ENCODE measurements around the gene DDX24. TPM values are rescaled to one million over a fixed set of nuclear protein-coding genes. Genes with fewer than 3 reads are reported as not detected.
A peak's percentile ranks its signal among the peaks of the same experiment; 100 is the strongest.

DDX24 gene
- total RNA-seq, 1 donor from 2014 or later: 161 TPM

DNA sequence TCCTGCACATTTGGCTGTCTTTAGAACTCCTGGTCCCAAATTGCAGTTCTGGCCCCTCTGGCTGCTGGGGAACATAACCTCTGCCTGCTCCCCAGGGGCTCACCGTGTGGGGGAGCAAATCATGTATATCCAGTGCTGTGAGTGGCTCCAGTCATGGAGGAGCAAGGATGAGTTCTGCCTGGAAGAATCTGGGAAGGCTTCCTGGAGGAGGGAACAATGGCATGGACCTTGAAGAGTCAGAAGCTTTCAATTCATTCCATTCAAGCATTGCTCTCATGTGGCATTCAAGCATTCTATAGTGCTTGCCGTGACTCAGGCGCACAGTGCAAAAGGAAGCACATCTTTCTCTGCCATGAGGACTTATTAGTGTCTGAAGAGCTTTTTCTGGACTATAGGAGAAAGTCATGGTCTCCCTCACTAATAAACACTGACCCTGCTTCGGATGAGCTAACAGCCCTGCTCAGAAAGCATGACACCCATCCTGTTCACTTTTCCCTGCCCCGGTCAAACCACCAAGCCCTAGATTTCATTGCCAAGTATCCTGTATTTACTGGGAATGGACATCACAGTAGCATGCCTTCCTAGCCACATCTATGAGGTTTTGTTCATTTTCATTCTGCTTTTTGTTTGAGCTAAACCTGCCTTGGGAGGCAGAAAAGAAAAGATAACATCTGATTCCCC is 33.0 kb upstream of the DDX24 start:
- DNase-seq (ENCODE audit: low read depth): peak; percentile 80

DNA sequence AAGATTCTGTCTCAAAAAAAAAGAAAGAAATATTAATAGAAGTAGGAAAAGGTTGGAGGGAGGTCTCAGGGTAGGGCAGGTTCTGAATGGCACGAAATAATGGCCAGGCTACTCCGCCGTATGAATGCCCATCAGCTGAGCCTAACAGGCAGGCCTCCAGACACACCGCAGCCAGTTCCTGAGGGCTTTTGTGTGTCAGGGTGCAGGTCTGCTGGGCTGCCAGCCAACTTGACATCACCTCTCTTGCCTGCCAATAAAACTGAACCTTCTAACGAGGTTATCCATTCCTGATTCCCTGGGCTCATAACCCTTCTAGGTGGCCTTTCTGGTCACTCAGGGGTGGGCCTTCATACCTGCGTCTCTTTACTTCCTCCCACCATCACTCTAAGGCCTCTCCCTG is 32.5 kb upstream of the DDX24 start:
- DNase-seq (ENCODE audit: low read depth): peak; percentile 66

DNA sequence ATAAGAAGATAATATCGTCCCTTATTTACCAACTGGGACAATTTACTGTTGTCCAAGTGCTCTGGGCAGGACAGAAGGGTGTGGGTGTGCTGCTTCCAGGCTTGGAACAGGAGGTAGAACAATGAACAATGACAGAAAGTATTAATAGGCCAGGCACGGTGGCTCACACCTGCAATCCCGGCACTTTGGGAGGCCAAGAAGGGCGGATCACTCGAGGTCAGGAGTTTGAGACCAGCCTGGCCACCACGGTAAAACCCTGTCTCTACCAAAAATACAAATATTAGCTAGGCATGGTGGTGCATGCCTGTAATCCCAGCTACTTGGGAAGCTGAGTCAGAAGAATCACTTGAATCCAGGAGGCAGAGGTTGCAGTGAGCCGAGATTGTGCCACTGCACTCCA is 32.1 kb upstream of the DDX24 start:
- DNase-seq (ENCODE audit: low read depth): no peak

DNA sequence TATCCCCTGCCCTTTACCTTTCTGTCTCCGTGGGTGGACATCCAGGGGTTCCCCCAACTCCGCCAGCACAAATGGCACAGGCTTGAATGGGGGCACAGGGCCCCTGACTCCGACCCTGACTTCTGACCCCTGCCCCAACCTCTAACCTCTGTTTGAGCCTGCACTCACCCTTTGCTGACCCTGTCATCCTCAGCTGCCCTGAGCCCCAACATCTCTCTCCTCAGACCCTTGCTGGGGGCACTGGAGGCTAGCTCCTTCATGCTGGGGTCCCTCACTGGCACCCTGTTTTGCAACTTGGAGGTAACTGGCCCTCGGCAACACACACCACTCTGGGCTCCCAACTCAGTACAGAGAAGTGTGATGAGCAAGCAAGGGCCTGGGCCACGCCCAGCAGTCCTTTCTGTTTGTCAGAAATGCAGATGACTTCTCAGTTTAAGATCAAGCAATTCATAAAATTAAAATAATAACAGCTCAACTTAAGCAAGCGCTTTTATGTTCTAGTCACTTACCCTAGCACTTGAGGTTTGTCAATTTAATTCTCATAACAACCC is 31.6 kb upstream of the DDX24 start:
- DNase-seq (ENCODE audit: low read depth): no peak

DNA sequence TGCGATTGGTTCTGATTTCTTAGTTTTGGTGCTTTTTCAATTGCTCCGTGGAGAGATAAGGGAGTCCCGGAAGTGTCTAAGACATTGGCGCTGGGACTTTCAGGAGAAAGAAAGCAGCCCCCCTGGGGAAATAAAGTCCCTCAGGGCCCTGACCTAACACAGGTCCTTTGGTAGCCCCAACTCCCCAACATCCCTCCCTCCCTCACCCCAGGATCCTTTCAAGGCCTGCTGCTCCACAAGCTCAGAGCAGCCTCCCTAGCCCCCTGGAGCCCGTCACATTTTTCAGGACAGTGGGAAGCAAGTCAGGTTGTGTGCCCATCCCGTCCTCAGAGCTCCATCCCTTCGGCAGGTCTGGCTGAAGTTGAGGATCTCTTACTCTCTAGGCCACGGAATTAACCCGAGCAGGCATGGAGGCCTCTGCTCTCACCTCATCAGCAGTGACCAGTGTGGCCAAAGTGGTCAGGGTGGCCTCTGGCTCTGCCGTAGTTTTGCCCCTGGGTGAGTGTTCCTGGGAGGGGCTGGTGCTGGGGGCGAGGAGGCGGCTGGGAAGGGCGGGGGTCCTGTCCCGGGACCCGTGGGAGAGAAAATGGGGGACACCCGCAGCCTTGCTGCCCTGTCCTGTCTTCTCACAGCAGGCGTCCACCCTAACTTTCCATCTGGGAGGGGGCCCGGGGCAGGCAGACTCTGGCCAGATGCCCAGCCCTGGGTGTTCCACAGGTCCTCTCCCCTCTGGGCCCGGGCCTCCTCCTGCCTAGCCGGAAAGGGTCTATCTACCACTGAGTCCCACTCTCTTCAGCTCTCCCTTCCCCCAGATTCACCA is 30.5 kb upstream of the DDX24 start:
- DNase-seq (ENCODE audit: low read depth): no peak

DNA sequence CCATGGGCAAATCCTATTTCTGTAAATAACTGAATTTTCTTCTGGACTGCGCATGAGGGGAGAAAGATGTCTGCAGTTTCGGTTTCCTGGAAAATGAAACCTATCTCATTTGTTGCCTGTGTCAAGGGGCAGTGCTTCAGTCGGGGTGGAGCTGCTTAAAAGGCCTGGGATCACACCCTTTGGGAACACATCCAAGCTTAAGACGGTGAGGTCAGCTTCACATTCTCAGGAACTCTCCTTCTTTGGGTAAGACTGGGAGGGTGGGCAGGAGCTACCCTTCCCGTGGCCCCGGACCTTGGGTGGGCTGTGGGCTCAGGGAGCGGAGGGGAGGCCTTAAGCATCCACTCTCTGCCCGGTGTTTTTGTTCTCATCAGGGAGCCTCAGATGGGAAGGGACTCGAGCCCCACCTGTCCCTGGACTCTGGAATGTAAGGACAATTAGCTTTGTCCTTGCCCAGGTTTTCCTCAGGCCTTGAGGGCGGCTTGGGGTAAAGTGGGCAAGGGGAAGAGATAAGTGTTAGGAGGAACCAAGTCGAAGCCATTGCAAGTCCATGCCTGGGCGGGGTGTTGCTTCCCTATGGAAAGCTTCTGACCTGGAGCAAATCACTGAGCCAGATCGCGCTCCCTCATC is 29.7 kb upstream of the DDX24 start, which contains the start of gene IFI27:
Gene IFI27 (plus strand): TSS at position 185 of the 630 bp plus-strand sequence.
- no peak for DNase-seq (ENCODE audit: low read depth)

DNA sequence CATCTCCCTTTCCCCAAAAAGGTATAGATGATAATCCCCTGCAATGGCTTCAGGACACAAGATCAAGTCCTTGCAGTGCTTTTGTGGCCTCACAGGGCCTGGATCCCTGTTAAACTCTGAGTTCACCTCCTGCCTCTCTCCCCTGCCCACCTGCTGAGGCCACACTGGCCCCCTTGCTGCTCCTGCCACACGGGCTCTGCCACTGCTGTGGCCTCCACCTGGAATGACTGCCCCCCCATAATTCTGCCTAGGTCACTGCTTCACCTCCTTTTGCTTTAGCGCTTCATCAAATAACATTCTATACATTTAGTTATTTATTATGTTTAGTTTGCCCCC is 28.9 kb upstream of the DDX24 start:
- no peak for DNase-seq (ENCODE audit: low read depth)

DNA sequence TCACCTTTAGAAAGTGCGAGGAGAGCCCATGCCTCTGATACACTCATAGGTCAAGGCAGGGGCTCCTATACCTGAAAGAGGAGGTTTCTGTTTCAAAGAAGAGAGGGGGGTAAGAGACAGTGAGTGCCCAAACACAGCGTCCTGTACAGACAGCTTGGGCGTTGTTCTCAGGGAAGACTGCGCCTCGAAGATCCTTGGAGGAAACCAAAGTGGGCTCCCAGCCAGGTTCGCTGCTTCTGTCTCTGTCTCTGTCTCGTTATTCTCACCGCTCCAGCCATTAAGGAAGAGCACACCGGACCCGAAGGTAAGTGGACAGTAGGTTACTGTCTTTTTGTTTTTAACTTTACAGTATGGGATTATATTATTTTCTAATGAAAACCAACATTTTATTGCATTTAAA is 23.7 kb upstream of the DDX24 start:
- DNase-seq (ENCODE audit: low read depth): no peak

DNA sequence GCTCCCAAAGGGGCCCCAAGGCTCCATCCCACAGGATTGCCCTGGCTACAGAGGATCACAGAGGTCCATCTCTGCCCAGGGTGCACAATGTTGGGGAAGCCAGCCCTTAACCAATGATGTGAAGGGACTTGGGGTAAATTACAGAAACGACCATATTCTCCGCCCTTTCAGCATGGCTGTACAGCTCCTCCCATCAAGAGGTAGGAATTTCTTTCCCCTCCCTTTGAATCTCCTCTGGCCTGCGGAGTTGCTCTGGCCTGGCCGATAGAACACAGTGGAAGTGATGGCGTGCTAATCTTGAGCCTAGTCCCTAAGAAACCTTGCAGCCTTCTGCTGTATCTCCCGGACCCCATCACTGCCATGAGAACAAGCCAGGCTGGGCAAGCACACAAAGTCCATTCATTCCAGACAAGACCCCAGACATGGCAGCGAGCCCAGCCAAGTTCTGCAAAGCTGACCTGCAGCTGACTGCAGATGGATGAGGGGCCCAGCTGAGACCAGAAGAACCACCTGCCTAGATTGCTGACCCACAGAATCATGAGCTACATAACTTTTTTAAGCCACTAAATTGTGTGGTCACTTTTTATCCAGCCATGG is 22.6 kb upstream of the DDX24 start:
- no peak for DNase-seq (ENCODE audit: low read depth)

DNA sequence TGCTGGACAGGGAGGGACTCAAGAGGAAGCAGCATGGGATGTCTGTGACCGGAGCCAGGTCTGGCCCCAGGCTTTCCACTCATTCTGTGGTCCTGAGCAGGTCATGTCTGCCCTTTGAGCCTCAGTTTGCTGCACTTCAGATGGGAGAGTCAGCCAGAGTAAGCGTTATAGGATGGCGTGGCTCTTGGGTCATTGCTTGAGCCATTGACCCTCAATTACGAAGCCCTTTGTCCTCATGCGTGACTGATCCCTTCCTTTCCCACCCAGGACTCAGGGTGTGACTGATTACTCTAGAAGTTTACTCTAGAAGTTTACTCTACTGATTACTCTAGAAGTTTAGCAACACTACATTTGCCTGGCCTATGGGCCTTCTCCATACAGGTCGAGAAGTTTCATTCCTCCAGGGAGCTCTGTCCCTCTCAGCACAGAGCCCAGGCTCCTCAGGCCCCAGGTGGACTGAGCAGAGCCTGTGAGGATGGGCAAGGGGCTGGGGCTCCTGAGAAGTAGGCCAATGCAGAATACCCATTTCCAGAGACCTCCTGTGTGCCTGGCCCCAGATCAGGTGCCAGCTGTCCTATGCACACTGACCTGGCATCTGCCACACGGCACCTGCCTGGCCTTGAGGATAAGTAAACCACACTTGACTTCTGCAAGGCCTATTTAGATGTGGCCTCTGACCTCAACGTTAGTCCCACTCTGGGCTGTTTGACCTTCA is 21.9 kb upstream of the DDX24 start:
- no peak for DNase-seq (ENCODE audit: low read depth)

DNA sequence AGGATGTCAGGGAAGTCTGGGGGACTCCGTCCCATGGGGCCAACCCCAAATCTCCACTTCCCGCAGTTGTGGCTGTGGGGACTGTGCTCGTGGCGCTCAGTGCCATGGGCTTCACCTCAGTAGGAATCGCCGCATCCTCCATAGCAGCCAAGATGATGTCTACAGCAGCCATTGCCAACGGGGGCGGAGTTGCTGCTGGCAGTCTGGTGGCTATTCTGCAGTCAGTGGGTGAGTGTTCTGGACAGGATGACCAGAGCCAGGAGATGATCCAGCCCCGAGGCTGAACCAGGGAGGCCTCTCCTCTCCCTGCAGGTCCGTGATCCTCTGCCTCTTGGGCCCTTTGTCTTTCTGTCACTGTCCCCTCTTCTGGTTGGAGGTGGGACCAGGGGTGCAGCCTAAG is 20.7 kb upstream of the DDX24 start:
- no peak for DNase-seq (ENCODE audit: low read depth)

DNA sequence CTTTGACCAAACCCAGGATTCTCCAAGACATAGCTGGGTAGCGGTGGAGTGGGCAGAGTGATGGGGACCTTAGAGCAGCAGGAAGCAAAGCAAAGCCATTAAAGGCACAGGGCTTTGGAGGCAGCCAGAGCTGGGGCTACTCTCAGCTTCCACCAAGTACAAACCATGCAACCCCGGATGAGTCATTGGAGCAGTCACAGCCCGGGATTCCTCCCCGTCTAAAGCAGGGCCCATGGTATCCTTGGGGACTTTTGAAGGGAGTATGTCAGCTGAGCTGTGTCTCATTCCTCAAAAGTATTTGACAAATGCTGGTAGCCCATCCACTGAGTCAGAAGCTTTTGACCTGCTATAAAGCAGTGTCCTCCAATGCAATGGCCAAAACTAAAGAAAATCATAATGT is 19.8 kb upstream of the DDX24 start:
- peak; percentile 74 for DNase-seq (ENCODE audit: low read depth)

DNA sequence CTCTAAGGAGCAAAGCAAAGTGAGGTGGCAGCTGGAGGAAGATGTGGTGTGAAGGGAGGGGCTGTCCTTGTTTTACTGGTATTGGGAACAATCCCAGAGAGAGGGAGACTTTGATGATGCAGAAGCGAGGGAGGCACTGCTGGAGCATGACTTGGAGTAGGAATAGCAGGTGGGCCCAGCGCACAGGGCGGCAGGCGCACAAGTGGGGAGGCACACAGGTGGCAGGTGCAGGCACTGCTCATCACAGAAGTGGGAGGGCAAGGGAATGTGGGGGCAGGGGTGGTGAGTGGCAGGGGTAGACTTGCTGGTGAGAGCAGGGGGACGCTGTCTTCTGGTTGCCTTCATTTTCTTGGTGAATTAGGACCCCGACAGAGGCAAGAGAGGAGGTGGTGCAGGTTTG is 18.0 kb upstream of the DDX24 start:
- DNase-seq (ENCODE audit: low read depth): no peak

DNA sequence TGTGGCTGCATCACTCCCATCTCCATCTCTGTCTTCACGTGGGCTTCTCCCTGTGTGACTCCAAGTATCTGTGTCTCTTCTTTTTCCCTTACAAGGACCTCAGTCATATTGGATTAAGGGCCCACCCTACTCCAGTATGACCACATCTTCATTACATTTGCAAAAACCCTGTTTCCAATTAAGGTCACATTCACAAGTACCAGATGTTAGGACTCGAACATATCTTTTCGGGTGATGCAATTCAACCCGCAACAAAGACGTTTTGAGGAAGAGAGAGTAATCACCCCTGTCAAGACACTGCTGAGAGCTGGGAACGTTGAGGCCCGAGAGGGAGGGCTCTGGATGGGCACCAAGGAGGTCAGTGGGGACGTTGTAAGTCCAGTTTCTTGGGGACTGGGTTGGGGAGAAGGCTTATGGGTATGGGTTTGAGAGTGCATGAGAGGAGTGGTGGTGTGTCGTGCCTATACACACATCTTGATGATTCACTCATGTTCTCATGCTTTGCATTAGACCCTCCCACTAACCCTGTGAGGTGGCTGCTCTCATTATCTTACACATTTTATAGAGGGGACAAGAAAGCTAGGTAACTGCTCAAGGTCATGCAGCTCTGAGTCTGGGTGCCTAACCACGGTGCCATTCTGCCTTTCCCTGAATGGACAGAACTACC is 17.5 kb upstream of the DDX24 start:
- no peak for DNase-seq (ENCODE audit: low read depth)

DNA sequence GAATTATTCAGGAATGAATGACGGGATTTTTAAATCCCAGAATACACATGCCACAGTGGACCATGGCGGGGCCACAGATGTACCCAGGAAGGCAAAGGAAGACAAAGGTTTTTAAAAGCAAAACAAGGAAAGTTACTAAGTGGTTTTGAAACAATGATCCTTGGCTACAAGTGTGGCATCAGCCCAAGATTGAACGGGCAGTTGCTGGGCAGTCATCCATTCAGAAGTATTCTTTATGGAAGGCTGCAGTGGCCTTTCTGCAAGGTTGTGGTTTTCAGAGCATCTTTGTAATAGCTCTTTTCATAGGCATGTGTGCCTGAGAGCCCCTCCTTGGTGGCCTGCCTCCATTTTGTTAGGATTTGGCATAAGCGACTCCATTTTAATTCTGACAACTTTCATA is 16.1 kb upstream of the DDX24 start:
- peak; percentile 78 for DNase-seq (ENCODE audit: low read depth)

DNA sequence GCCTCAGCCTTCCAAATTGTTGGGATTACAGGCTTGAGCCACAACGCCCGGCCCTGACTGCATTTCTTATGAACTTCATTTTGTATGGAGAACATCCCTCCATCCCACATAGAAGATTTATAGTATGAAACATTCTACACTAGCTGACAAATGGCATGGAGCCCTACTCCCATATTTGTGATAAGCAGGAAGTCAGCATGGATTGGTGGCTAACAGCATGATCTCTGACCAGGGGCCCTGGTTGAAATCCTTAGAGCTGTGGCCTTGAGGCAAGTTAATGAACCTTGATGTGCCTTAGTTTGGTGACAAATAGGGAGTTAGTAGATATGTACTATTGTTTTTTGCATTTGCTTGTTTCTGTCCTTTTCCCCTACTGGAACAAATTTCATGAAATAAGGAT is 12.4 kb upstream of the DDX24 start:
- no peak for DNase-seq (ENCODE audit: low read depth)

DNA sequence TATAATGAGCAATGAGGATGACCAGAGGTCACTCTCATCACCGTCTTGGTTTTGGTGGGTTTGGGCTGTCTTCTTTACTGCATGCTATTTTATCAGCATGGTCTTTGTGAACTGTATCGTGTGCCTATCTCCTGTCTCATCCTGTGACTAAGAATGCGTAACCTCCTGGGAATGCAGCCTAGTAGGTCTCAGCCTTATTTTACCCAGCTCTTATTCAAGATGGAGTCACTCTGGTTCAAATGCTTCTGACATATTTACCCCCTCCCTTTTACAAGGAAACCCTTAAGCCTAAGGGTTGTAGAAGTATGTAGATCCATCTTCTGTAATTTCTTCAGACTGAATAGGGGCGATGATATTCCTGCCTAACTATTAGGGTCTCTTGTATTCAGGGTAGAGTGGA is 8.5 kb upstream of the DDX24 start:
- DNase-seq (ENCODE audit: low read depth): no peak

DNA sequence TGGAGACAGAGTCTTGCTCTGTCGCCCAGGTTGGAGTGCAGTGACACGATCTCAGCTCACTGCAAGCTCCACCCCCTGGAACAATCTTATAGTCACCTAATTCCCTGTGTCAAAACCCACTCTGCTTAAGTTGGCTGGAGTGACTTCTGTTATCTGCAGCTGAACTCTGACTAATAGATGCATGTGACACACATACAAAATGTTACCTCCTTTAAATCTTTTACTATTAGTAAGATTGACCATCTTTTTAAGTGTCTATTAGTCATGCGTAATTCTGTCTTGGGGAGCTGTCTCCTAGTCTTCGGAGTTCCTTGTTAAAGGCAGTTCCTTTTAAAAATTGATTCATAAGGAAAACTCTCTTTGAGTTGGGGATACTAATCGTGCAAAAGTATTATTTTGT is 7.5 kb upstream of the DDX24 start:
- no peak for DNase-seq (ENCODE audit: low read depth)

DNA sequence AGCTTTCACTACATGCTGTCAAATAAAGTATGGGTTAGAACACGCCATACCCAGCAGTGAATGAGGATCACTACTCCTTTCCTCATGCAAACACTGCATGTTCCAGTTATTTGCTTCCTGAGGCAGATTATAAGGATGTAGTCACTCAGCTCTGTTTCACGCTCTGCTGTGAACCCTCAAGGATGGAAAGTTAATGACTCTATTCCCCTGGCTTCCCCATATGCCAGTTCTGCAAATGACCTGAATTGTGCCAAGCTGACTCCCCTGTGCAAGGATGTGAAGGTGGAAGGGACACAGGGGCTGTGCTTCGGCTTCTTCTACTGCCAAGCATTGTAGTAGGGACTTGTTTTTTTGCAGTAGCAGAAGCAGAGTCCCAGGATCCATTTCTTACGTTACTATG is 6.9 kb upstream of the DDX24 start:
- DNase-seq (ENCODE audit: low read depth): no peak

DNA sequence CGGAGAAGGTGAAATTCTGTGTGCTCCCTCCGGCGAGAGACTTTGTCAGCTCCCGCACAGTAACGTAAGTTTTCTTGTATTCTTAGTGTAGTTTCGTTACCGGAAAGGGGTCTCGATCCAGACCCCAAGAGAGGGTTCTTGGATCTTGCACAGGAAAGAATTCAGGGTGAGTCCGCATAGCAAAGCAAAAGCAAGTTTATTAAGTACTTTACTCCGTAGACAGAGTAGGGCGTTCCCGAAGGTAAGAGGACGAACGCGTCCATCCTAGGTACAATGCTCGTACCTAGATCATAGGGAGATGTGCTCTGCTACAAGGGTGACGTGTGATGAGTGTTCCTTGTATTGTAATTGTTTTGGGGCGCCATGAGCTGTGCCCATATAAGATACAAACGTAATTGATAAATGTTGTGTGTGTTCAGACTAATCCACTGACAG is 401 bp upstream of the DDX24 start:
- DNase-seq (ENCODE audit: low read depth): no peak
